Stimulated activated naive B cell treated with anti-CD40 and anti-IgM and Interleukin-4, amounts not matched to agents 10 μg/mL and 1 μg/mL and 100 μg/mL, for 72 hours (primary cell): ENCODE data around the gene IFNAR1.

Experiments
- ATAC-seq, 2 donors: fragments of 150-1000 bp; cut with Tn5 transposase; replicated peaks; 2 replicates each; pipeline ENCODE4 v1.10.0; 2021; ENCODE audit warnings: moderate library complexity in 1 of 2
- DNase-seq: peaks from one replicate; pipeline ENCODE4 v3.0.0; 2021
- H3K27ac Mint-ChIP-seq: one replicate; pipeline ENCODE4 v1.8.0; 2022; ENCODE audit warnings: mild to moderate bottlenecking, mixed read lengths
- H3K27me3 Mint-ChIP-seq, 2 donors: one replicate each; pipeline ENCODE4 v1.8.0; 2022; ENCODE audit warnings: mixed read lengths in 2 of 2
- H3K36me3 Mint-ChIP-seq, 2 donors: one replicate each; pipeline ENCODE4 v1.8.0; 2022; ENCODE audit warnings: mixed read lengths in 2 of 2, mild to moderate bottlenecking in 1 of 2
- H3K4me1 Mint-ChIP-seq, 2 donors: one replicate each; pipeline ENCODE4 v1.8.0; 2022; ENCODE audit warnings: mixed read lengths in 2 of 2, mild to moderate bottlenecking in 1 of 2
- H3K4me3 Mint-ChIP-seq, 2 donors: one replicate each; pipeline ENCODE4 v1.8.0; 2022; ENCODE audit warnings: mild to moderate bottlenecking in 2 of 2, mixed read lengths in 2 of 2, moderate library complexity in 1 of 2
- H3K9me3 Mint-ChIP-seq, 2 donors: one replicate each; pipeline ENCODE4 v1.8.0; 2022; ENCODE audit warnings: mixed read lengths in 2 of 2, mild to moderate bottlenecking in 1 of 2

IFNAR1 gene

DNA sequence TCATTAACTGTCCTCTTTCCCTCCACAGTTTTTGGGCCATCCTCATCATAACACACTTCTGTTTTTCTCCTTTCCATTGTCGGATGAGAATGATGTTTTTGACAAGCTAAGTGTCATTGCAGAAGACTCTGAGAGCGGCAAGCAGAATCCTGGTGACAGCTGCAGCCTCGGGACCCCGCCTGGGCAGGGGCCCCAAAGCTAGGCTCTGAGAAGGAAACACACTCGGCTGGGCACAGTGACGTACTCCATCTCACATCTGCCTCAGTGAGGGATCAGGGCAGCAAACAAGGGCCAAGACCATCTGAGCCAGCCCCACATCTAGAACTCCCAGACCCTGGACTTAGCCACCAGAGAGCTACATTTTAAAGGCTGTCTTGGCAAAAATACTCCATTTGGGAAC, 28.6 kb upstream of the IFNAR1 start:
- Mint-ChIP-seq H3K4me3 (peak overlapping the region in 1 of 2 donors; percentile 54), H3K27me3 (no peaks in the 10 kb centered on the region), H3K27ac (peak overlapping the region; percentile 91), H3K4me1 (peaks cover 37 to 60% of the 10 kb centered on the region in 2 donors), H3K9me3 (no peaks in the 10 kb centered on the region), H3K36me3 (peaks cover 43 to 52% of the 10 kb centered on the region in 2 donors)
- ATAC-seq: peak; percentile 47 to 65
- peak; percentile 31 for DNase-seq

DNA sequence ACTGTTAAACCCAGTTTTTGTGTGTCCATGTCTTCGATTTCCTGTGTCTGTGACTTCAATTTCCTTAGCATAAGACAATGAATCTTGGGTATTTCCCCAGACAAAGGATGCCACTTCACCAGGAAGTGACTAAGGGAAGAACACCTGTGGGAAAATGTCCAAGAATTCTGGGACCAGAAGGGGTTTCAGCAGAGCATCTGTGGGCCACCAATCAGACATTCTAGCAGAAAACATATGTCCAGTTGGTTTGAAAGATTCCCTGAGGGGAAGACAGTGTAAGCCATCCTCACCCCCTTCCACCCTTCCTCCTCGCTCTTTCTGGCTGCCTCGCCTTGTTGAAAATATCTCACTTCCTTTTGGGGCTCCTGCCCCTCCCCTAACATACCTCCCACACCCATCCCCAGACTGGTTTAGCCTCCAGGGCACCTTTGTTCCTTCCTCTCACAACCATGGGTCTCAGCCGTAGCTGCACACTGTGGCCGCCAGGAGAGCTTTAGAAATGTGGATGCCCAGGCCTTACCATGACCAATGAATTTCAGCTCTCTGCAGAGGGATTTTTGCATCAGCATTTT, 25.5 kb upstream of the IFNAR1 start:
- H3K36me3 Mint-ChIP-seq: peaks cover 19 to 29% of the 10 kb centered on the region in 2 donors

DNA sequence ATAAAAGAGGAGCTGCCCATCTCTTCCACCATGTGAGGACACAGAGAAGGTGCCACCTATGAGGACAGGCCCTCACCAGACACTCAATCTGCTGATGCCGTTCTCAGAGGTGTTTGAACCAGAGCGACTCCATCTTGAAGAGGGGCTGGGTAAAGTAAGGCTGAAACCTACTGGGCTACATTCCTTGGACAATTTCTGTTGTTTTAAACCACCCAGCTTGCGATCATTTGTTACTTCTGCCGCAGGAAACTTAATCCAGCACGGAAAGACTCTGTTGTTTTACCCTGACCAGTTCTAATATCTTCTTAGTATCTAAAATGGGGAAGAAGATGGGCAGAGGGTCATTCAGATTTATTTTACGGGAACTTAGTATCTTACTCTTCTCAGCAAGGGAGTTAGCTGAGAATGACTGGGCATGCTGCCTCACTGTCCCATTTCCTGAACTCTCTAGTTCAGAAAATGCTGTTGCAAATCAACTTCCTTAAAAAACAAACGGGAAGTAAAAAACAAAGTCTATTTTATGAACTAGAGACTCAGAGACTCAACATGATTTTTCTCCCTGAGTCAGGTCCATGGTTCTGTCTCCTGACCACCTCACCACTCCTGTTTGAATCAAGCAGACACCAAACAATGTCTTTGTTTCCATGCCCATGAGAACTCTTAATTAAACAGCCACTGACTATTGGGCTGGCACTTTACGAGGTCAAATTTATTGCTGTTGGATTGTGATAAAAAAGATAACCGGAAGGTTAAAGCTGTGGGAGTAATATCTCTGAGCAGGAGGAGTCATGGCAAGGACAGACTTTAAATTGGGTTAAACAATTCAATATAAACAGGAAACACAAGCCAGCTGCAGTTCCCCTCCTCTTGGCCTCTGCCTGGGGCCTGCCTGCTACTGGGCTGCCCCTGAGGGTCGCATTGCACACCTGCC, 23.8 kb upstream of the IFNAR1 start:
- Mint-ChIP-seq H3K9me3 (no peaks in the 10 kb centered on the region), H3K27me3 (no peaks in the 10 kb centered on the region), H3K27ac (peak overlapping the region; percentile 67), H3K36me3 (peaks cover 11 to 20% of the 10 kb centered on the region in 2 donors), H3K4me1 (peaks cover 66 to 85% of the 10 kb centered on the region in 2 donors), H3K4me3 (peak overlapping the region in 1 of 2 donors; percentile 19)
- ATAC-seq (no peak), DNase-seq (no peak)

More for the DNA sequence above, 25.5 kb upstream of the IFNAR1 start:
- H3K4me1 Mint-ChIP-seq: peaks cover 58 to 82% of the 10 kb centered on the region in 2 donors
- peak overlapping the region; percentile 20 to 70 for H3K4me3 Mint-ChIP-seq
- DNase-seq: peak; percentile 67
- H3K9me3 Mint-ChIP-seq: no peaks in the 10 kb centered on the region
- ATAC-seq: peak; percentile 94 to 95
- H3K27ac Mint-ChIP-seq: peak overlapping the region; percentile 89
- no peaks in the 10 kb centered on the region for H3K27me3 Mint-ChIP-seq

DNA sequence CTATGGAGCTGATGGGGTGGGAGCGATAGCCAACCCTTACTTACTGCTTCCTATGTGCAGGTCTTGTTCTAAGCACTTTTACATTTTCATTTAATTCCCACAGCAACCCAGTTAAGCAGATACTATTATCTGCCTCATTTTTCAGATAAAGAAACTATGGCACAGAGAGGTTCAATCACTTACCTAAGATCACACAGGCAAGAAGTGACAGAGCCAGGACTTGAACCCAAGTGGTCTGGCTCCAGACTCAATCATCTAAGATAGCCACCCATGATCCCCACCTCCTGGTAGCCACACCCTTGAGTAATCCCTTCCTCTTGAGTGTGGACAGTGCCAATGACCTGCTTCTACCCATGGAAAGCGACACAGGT, 23.2 kb upstream of the IFNAR1 start:
- DNase-seq (no peak), ATAC-seq (no peak)
- H3K36me3 Mint-ChIP-seq: peaks cover 5 to 14% of the 10 kb centered on the region in 2 donors
- H3K4me1 Mint-ChIP-seq: peaks cover 59 to 79% of the 10 kb centered on the region in 2 donors
- H3K4me3 Mint-ChIP-seq: no peak overlapping the region
- no peaks in the 10 kb centered on the region for H3K27me3 Mint-ChIP-seq
- H3K9me3 Mint-ChIP-seq: no peaks in the 10 kb centered on the region
- H3K27ac Mint-ChIP-seq: peak overlapping the region; percentile 56

GRCh38 chr21:33302055-33302454, 22.7 kb upstream of the IFNAR1 start:
- peaks cover 61 to 79% of the 10 kb centered on the region in 2 donors for H3K4me1 Mint-ChIP-seq
- H3K27ac Mint-ChIP-seq: no peak overlapping the region
- peaks cover 3 to 10% of the 10 kb centered on the region in 2 donors for H3K36me3 Mint-ChIP-seq
- no peaks in the 10 kb centered on the region for H3K9me3 Mint-ChIP-seq
- no peak overlapping the region for H3K4me3 Mint-ChIP-seq
- DNase-seq (no peak), ATAC-seq (no peak)
- no peaks in the 10 kb centered on the region for H3K27me3 Mint-ChIP-seq

DNA sequence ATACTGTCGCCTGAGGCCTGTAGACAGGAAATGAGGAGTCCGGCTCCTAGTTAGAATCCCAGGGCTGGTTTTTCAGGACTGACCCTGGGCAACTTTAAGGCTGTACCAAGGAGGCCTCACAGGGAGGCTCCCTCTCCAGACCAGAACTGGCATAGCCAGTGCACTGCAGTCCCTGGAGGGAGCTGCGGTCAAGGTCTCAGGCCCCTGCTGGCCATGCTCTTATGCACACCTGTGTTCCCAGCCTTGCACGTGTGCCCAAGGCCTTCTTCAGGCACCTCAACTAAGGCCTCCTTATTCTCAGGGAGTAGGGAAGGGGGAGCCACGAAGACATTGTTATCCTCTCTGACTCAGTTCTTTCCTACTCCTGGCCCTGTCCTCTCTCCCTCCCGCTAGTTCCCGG, 22.0 kb upstream of the IFNAR1 start:
- no peak overlapping the region for H3K4me3 Mint-ChIP-seq
- DNase-seq: no peak
- ATAC-seq: no peak
- no peak overlapping the region for H3K27ac Mint-ChIP-seq
- peaks cover 57 to 73% of the 10 kb centered on the region in 2 donors for H3K4me1 Mint-ChIP-seq
- peaks cover 3 to 9% of the 10 kb centered on the region in 2 donors for H3K36me3 Mint-ChIP-seq
- no peaks in the 10 kb centered on the region for H3K27me3 Mint-ChIP-seq
- no peaks in the 10 kb centered on the region for H3K9me3 Mint-ChIP-seq

- ATAC-seq (no peak), DNase-seq (no peak)
- no peaks in the 10 kb centered on the region for H3K36me3 Mint-ChIP-seq
- no peak overlapping the region for H3K4me3 Mint-ChIP-seq
- H3K9me3 Mint-ChIP-seq: no peaks in the 10 kb centered on the region
- H3K4me1 Mint-ChIP-seq: peaks cover 49 to 58% of the 10 kb centered on the region in 2 donors
- H3K27ac Mint-ChIP-seq: no peak overlapping the region
- H3K27me3 Mint-ChIP-seq: no peaks in the 10 kb centered on the region
Measured at GRCh38 chr21:33305344-33305671, 19.5 kb upstream of the IFNAR1 start.

DNA sequence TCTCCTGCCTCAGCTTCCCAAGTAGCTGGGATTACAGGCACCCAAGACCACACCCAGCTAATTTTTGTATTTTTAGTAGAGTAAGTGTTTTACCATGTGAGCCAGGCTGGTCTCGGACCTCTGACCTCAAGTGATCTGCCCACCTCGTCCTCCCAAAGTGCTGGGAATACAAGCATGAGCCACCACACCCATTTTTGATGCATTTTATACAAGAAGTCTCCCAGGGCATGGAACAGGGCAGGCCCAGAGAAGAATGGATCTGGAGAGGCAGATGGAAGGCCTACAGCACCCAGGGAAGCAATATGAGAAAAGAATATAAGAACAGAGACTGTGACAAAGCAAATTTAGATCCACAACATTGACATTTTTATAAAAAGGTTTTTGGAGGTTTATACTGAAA, 18.8 kb upstream of the IFNAR1 start:
- Mint-ChIP-seq H3K27ac (no peak overlapping the region), H3K4me3 (no peak overlapping the region), H3K9me3 (no peaks in the 10 kb centered on the region), H3K4me1 (peaks cover 43 to 51% of the 10 kb centered on the region in 2 donors), H3K36me3 (no peaks in the 10 kb centered on the region), H3K27me3 (no peaks in the 10 kb centered on the region)
- DNase-seq (no peak), ATAC-seq (no peak)

DNA sequence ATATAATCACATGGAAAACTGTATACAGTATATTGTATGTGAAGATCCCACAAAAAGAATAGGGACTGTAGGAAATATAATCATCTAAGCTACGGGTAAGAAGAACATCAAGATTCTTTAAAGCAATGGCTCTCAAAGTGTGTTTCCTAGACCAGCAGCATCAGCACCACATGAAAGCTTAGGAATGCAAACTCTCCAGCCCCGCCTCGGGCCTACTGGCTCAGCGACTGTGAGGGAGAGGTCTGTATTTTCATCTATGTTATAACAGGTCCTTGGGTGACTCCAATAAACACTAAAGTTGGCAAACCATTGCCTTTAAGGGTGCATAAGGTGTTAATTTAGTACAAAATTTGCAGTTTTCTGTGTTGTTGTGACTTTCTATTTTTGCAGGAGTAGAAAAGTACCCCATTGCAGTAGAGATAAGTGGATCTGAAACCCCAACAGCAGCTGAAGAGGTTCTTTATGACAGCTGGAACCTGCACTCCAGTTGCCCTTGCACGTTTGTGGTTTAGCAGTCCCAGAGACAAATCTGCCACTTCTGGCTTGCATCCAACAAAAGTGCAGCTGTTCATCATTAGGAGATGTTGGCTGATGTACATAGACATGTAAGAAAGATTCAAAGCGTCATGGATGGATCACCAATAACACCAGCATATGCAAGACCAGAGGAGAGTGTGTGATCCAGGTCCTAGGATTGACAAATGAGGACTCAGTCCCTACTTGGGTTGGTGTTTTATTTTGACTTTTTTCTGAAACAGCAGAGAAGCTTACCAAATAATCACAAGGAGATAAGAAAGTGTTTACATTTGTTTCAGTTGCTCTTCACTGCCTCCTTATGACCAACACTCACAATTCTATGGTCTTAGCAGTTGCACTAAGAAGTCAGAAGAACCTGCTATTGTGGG, 15.9 kb upstream of the IFNAR1 start:
- DNase-seq (peak; percentile 72), ATAC-seq (peak; percentile 95)
- H3K36me3 Mint-ChIP-seq: no peaks in the 10 kb centered on the region

GRCh38 chr21:33309778-33310177, 15.0 kb upstream of the IFNAR1 start:
- no peaks in the 10 kb centered on the region for H3K27me3 Mint-ChIP-seq
- H3K9me3 Mint-ChIP-seq: peaks cover 0 to 2% of the 10 kb centered on the region in 2 donors
- ATAC-seq (no peak), DNase-seq (no peak)
- no peaks in the 10 kb centered on the region for H3K36me3 Mint-ChIP-seq
- peaks cover 22 to 31% of the 10 kb centered on the region in 2 donors for H3K4me1 Mint-ChIP-seq
- no peak overlapping the region for H3K4me3 Mint-ChIP-seq
- H3K27ac Mint-ChIP-seq: no peak overlapping the region

More for the DNA sequence above, 15.9 kb upstream of the IFNAR1 start:
- Mint-ChIP-seq H3K4me1 (peaks cover 30 to 39% of the 10 kb centered on the region in 2 donors), H3K27me3 (no peaks in the 10 kb centered on the region), H3K4me3 (no peak overlapping the region), H3K9me3 (peaks cover 0 to 2% of the 10 kb centered on the region in 2 donors), H3K27ac (no peak overlapping the region)

DNA sequence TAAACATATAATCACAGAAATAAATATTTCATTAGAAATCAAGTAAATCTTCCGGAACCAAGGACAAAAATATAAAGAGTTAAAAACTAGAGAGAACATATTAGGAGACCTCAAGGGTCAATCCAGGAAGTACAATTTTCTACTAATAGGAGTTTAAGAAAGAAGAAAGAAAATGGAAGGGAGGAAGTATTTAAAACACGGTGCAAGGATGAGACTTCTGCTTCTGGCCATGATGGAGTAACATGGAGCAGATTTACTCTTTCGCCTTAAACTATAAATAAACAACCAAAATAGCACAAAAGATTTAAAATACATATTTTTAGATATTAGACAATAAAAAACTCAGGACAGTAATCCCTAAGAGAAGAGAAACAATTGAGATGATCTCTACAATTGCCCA, 12.6 kb upstream of the IFNAR1 start:
- Mint-ChIP-seq H3K27ac (no peak overlapping the region), H3K4me1 (peaks cover 14 to 18% of the 10 kb centered on the region in 2 donors), H3K9me3 (peaks cover 0 to 2% of the 10 kb centered on the region in 2 donors), H3K27me3 (no peaks in the 10 kb centered on the region), H3K4me3 (no peak overlapping the region), H3K36me3 (no peaks in the 10 kb centered on the region)
- DNase-seq (no peak), ATAC-seq (no peak)

- no peaks in the 10 kb centered on the region for H3K27me3 Mint-ChIP-seq
- no peak for DNase-seq
Measured at GRCh38 chr21:33313183-33313582, 11.6 kb upstream of the IFNAR1 start.

DNA sequence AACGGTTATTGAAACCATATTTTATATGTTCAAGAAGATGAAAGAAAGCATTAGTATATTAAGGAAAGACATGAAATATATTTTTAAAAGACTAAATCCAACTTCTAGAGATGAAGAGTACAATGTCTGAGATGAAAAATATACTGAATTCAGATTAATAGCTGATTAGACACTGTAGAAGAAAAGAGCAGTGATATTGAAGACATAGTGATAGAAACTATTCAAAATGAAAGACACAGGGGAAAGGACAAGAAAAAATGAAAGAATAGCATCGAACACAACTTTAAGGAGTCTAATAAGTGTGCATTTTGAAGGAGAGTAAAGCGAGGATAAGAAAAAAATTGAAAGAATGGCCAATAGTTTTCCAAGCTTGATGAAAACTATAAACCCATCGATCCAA, 11.2 kb upstream of the IFNAR1 start:
- H3K27ac Mint-ChIP-seq: no peak overlapping the region
- ATAC-seq (no peak), DNase-seq (no peak)
- peaks cover 0 to 2% of the 10 kb centered on the region in 2 donors for H3K9me3 Mint-ChIP-seq
- no peaks in the 10 kb centered on the region for H3K27me3 Mint-ChIP-seq
- H3K36me3 Mint-ChIP-seq: no peaks in the 10 kb centered on the region
- H3K4me1 Mint-ChIP-seq: peaks cover 13 to 16% of the 10 kb centered on the region in 2 donors
- H3K4me3 Mint-ChIP-seq: no peak overlapping the region

More at GRCh38 chr21:33313183-33313582, 11.6 kb upstream of the IFNAR1 start:
- peaks cover 14 to 18% of the 10 kb centered on the region in 2 donors for H3K4me1 Mint-ChIP-seq
- peak; percentile 35 to 44 for ATAC-seq
- peaks cover 0 to 2% of the 10 kb centered on the region in 2 donors for H3K9me3 Mint-ChIP-seq
- H3K27ac Mint-ChIP-seq: no peak overlapping the region
- no peaks in the 10 kb centered on the region for H3K36me3 Mint-ChIP-seq
- no peak overlapping the region for H3K4me3 Mint-ChIP-seq

DNA sequence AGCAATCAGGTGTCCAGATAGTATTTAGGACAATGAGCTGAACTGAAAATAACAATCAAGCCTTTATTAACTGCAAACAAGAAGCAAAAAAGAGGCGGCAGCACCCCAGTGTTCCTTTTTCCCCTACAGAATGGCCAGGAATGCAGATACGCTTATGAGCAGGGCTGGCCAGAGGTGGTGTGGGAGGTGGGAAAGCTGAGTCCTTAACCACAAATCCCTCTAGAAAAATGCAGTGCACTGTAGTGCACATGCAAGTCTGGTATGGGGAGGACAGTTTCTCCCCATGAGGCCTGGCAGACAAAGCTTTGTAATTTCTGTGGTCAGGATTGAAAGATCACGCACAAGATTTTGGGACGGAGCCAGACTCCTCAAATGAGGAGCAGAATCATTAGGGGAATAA, 10.7 kb upstream of the IFNAR1 start:
- no peak overlapping the region for H3K27ac Mint-ChIP-seq

More for the DNA sequence above, 10.7 kb upstream of the IFNAR1 start:
- Mint-ChIP-seq H3K36me3 (no peaks in the 10 kb centered on the region), H3K4me1 (peaks cover 8 to 11% of the 10 kb centered on the region in 2 donors), H3K9me3 (peaks cover 0 to 2% of the 10 kb centered on the region in 2 donors), H3K4me3 (no peak overlapping the region), H3K27me3 (no peaks in the 10 kb centered on the region)
- DNase-seq (no peak), ATAC-seq (no peak)
